HG02571 (cell line): ENCODE results near the gene TBC1D7.

Experiments used
- ATAC-seq: cut with Tn5 transposase; IDR thresholded peaks from one replicate; pipeline ENCODE4 v1.9.1; 2021; ENCODE audit warnings: mild to moderate bottlenecking, moderate library complexity; ENCODE audit not compliant: unreplicated experiment

TBC1D7 gene

DNA sequence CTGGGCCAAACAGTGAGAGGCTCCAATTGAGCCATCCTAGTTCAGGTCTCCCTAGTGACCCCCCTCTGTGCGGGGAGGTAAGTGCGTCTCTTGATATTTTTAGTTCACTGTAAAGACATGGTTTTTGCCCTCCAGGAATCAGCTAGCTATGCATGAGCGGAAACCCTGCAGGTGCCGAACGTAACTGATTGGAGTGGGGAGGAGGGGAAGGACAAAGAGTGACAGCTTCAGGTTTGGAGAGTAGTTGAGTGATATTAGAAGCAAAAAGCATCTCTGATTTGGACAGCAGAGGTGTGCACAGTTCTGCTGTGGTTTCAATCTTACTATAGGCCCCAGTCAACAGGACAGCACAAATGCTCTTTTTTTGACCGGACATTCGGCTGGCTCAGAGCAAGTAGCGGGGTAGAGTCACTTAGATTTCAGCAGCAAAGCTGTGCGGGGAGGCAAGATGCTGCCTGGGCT lies 31.8 kb downstream of the TBC1D7 start:
- ATAC-seq = no peak

DNA sequence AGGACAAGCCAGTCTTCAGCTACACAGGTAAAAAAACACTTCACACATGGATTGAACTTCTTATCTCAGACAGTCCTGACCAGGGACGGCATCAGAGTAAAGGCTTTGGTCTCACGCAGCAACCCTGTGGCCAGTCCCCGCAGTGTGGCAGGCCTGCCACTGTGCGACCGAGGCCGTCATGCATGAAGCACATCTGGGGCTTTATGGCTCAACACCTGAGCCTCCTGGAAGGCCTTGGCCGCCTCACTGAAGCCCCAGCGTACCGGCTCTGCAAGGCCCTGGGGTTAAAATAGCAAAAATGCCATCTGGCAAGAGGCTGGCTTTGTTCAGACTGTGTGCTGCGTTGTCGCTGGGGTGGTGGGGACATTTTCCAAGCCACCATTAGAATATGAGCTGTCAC lies 32.8 kb downstream of the TBC1D7 start:
- no peak for ATAC-seq

DNA sequence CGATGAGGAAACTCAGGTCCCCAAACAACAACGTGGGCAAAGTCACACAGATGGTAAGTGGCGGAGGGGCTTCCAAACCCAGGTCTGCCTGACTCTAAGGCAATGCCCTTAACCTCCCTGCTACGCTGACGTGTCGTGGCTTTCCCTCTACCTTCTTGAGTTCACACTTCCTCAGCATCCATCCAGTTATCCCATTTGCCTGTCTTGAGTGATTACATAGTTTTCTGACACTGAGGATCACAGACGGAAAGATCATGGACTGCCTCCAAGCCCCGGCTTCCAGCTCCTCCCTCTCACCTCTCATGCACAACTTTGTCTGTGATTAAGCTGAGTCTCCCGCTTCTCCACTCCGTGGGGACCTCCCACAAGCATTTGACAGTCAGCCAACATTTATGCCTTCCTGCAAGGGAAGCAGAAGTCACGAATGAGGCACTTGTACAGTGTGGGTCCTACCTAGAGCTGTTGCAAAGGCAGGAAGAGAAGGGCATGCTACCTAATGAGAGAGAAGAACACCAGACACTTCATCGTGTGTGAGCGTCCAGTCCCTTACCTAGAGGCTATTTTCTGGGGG lies 33.8 kb downstream of the TBC1D7 start:
- no peak for ATAC-seq

DNA sequence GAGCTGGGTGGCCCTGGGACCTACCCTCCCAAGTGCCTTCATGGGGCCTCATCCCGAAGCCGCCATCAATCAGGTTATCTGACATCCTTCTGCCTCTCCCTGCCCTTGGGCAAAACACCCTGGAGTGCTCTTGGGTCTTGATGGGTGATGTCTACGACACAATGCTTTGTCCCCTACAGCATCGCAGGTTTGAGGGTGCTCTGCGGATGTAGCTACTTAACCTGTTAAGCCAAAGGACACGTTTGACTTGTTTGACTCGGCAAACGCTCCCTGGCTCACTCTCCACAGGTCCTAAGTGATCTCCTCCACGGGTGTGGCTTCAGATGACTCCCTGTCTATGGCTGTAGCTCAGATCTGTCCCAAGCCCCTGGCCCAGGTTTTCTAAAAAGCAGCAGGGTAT lies 35.6 kb downstream of the TBC1D7 start:
- no peak for ATAC-seq

DNA sequence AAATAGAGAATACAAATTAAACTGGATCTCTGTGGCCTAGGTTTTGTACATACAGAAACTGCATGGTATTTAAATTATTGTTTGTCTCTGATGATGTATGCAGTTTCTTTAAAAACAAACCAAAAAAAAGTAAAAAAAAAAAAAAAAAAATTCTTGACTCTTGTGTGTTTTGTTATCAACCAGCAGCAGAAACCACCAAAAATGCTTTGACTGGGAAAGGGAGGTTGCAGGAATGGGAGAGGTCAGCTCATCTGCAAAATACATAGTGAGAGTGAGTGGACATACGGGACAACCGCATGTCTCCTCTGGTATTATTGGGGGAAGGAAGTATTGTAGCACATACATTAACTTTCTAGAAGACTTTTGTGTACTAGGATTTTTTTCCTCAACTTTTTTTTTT lies 38.0 kb downstream of the TBC1D7 start:
- ATAC-seq = no peak

DNA sequence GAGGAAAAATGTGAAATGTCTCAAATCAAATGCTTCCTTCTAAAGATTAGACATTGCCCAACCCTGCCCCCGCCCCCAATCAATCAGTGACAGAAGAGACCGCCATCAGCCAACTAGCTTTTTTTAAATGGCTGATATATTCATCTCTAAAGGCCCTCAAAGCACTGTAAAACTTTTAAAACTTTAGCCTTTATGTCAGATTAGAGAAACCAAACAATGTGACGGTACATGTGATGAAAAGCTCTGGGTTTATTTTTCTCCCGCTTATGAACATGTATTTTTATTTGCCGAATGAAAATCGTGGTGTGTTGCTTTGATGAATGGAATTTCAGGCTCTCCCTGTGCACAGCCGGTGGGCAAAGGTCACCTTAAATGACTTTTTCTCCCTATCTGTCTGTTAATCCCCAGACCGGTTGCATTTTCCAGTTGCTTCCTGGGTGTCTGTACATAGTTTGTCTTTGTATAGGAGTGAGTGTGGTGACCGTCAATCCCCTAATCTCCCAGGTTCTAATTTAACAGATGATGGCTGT lies 38.5 kb downstream of the TBC1D7 start:
- no peak for ATAC-seq

DNA sequence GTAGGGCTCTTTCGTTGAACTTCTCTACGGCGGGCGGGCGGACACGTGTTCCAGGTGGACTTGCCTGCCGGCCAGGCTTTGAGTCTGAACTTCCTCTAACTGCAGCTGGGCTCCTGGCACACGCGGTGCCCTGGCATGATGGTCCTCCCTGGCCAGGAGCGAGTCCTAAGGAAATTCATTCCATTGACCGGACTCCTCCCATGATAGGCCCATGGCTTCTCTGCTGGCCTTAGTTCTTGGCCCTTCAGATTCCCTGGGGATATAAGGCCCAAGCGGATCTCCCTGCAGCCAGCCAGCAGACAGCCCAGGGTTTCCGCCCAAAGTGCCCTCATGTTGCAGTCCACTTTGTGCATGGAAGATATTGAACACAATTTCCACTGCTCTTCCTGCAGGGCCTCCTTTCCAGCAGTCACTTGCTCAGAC lies 39.4 kb downstream of the TBC1D7 start:
- no peak for ATAC-seq

DNA sequence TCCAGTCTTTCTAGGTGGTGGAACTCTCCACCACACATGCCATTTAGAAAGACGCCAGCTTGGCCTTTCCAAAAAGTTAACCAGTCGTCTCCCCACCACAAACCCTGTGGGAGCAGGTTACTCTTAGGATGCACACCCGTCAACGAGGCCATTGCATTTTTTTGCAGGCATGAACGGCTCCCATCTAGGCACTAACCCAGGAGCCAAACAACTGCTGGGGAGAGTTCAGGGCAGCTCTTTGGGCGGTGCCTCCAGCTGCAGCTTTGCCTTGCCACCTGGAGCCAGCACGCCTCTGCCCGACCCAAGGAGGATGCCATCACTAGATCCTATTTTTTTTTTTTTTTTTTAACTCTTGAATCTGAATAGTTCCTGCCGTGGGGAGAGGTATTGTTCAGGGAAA lies 39.9 kb downstream of the TBC1D7 start:
- ATAC-seq = no peak

DNA sequence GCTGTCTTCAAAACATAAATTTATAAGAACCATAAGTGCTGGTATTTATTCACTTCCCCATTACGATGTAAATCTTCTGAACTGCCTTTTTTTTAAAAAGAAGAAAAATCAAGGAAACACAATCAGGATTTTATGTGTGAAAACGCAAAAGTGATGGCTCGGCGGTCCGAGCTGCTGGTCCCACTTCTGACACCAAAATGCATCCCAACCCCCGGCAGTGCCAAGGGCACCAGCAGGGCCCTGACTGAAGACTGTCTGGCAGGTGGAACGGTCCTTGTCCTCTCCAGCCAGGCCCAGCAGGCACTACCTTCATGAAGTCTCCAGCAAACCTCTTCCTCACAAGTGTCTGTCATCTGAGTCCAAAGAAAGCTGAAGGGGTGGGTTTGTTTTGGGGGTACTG lies 41.2 kb downstream of the TBC1D7 start:
- no peak for ATAC-seq

DNA sequence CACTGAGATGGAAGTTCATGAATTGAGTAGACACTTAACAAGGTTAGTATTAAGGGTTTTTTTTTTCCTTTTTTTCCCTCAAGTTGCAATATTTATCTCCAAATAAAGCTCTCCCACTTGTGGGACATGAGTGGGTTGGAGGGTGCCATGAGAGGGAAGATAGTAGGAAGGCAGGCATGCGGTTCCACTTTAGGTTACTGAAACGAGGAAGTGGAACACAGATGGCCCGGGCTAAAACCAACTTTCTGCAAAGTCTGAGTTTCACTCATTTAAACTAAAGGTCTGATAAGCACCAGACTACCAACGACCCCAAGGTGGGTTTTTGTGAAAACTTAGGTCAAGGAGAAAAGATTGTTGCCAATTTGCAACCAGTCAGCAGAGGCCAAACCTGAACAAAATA lies 42.2 kb downstream of the TBC1D7 start:
- no peak for ATAC-seq

DNA sequence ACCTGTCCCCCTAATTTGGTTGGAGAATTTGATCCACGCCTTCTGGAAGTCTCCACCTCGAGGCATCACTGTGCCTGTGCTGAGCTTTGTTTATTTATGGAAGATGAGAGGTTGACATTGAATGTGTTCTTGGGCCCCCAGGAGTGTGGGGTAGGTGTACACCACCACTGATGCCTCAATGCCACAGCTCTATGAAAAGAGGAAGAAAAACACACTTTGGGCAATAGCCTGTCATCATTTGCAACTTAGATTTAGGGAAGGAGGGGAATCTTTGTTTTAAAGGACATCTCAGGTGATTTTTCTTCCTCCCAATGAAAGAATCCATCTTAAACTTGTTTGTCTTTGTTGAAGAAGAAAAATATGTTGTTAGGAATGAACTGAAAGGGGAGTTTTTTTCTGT lies 42.6 kb downstream of the TBC1D7 start:
- ATAC-seq = no peak

DNA sequence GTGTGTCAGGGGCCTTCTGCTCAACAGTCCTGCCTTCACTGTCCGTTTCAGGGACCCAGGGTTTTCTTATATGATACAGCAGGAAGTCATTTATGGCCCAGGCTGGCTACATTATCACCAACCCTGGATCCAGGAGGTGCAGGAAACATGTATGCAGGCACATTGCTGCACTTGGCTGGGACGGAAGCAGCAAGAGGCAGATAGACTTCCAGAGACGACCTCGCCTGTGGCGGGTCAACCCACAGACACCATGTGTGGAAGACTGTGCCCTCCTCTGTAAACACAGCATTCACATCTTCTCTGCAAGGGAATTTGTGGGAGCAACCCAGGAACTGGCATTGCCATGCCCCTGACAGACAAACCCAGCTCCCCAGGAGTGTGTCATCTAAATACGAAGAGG lies 43.7 kb downstream of the TBC1D7 start:
- ATAC-seq = no peak

DNA sequence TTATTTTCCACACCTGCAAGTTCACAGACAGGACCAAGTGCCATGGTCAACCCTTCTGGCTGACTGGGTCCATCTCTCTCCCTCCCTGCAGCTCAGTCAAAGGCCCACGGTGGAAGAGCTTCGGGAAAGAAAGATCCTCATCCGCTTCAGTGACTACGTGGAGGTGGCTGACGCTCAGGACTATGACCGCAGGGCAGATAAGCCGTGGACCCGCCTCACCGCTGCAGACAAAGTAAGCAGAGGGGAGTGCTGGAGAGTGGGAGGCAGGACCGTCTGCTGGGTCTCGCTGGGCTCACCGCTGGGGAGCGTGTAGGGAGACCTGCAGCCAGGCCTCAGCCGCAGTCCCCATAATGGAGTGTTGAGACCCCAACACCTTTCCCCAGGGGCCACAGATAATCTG lies 45.0 kb downstream of the TBC1D7 start:
- ATAC-seq = no peak

DNA sequence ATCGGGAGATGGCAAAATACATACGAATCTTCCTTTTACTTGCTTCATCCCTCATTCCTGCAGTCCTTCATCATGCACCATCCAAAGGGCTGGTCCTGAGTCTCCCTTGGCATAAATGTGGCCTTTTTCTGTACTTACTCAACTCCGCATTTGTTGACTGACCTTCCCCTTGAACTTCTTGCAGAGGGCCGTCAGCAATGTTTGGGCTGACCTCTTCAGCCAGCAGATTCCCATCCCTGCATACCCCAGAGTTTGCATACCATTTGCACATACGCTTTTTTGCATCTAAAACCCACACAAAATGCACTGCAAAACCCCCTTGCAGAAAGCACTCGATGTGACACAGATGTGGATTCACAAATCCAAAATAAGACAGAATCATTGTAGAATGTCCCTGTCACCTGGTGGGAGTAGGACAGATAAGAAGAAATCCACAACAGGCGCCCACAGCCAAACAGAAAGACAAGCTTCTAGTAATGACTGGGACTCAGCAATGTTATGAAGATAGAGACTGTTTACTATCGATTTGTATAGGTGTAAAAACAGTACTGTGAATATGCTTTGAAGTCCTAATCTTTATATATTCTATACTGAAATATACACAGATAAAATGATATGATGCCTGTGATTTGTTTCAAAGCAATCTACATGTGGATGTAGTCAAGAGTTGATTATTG lies 45.8 kb downstream of the TBC1D7 start:
- no peak for ATAC-seq

DNA sequence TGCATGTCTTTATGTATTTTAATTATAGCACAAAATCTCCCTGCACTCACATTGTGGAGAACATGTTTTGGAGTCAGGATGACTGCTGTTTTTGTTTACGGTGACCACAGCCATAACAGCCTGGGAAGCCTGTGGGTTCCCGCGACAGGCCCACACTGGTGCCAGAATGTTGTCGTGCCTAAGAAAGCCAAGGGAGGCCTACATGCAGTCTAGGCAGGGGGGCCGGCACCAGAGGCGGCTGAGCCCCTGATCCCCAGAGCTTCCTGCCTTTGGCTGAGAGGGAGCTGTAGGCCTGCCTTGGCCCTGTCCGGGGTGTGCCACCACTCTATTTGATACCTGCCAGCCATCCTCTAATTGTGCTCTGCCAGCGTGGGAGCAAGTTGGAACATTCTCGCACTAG lies 46.7 kb downstream of the TBC1D7 start:
- ATAC-seq = no peak

DNA sequence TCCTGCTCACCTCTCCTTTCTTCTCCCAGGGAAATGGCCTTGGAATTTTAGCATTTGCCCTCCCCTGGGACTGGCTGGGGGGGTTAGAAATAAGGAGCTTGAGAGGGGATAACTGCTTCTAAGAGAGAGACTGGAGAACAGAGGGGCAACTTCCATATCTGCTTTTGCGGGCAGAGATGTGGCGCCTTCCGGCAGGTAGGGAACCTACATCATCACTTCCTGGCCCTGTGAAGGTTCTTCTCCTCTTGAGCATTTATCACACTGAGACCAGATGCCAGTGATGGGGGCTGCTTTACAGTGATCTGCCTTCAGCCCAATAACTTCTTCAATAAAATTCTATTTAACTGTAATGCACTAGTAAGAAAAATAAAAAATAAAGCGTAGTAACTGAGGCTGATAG lies 48.1 kb downstream of the TBC1D7 start:
- no peak for ATAC-seq

DNA sequence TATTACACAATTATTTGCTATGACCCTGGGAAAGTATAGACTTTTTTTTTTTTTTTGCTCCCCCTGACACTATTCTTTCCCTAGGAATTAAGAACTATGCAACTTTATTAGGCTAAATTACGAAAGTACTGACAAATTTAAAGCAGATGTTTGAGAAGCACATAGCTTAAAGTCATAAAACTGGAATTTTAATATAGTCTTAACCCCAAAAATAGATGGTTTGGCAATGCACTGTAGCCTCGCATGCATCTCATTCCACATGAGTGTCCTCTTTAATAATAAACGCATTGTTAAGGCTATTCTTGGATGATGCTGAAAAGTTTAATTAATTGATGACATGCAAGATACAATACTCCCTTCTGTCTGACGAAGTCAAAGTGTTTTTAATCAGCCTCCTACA lies 49.3 kb downstream of the TBC1D7 start:
- ATAC-seq = no peak

DNA sequence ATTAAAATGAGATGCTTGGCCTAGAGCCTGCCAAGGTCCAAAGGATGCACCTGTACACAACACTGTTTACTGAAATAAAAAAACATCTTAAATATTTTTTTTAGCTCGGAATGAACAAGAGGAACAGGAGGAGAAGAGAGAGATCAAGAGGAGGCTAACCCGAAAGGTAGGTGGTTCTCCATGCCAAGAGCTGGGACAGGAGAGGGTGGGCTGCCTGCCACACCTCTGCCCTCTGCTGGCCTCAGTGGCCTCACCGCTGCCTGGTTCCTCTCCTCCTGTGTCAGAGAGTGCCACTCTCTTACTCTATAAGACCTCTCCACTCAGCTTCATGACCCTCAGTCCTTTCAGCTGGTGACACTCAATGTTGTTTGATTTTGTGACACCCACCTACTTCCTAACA lies 50.2 kb downstream of the TBC1D7 start:
- ATAC-seq = no peak

DNA sequence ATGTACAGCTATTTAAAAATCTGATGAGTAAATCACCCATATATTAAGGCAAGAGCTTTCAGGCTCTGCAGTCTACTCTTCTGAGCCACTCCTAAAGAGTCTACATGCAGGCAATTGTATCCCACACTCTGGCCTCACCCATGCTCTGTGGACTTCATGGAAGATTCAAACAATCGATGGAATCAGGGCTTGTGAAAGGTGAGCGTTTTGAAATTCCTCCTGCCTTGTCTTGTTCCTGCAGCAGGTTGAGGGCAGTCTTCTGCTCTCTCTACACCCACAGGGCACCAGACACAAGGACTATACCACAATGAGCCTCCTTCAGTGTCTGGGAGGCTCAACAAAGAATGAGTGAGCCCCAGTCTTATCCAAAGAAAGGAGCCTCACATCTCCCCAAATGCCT lies 51.1 kb downstream of the TBC1D7 start:
- no peak for ATAC-seq

DNA sequence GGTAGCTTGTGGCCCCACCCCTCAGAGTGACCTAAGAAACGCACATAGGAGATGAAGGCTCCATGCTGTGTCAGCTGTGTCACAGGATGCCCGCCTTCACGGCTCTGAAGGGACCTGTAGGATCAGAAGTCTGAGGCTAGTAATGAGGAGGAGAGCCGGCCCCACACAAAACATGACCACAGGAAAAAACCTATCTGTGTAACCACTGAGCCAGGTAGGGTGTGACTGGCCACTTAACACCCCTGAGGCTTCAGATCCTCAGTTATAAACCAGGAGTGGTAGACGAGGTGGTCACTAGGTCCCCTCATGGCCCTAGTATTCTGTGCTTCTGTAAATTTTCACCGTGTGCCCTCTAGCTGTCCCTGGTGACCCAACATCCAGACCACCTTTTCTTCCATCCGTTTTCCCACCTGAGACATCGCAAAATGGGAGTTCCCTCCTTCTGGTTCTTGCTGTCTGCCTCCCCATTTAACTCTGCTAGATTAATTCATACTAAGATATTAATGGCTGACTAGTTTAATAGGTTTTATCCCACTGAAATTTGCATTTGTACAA lies 52.8 kb downstream of the TBC1D7 start:
- ATAC-seq = no peak

DNA sequence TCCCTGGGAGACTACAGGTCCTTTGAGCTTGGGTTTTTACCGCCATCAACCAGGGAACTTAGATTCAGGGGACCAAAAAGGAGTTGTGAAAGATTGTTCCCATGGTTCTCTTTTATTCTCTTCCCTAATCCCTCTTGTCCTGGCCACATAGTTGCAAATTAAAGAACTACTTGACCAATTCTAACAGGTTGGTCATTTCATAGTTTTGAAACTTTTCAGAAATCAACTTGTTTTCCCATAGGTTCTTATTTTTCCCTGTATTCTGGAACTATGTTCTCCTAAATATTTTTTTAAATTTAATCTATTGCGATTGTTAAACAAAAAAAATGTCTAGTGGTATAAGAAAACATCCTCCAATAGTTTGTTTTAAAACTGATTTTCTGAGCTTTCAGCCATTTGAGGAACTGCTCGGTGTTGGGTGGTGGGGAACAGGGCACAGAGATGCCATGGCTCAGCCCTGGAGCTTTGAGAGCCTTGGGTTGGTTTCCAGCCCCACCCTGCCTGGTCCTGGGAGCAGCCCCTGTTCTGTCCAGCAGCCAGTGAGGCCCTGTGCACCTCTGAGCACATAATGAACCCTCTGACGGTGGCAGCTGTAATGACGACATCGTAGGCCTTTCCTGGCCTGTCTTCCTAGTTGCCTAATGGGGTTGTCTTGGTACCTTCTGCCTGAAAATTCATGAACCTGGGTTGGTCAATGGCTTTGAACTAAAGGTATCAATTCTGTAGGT lies 53.5 kb downstream of the TBC1D7 start:
- no peak for ATAC-seq
